Suppressor macrophage (primary cell): ENCODE data around the gene RNMT.
"Not testable (repeated sequence)": the region's sequence is repeated elsewhere in the genome, so short reads cannot be mapped to it uniquely, and the experiment has no call there.

Experiments
- DNase-seq, 4 experiments: peaks; one replicate each; pipeline ENCODE4 v3.0.0-alpha.2; 2020 to 2022

RNMT gene

GRCh38 chr18:13745696-13746095, 19.2 kb downstream of the RNMT start:
- no peak for DNase-seq

- DNase-seq: no peak
Observed at GRCh38 chr18:13746633-13747032, 20.2 kb downstream of the RNMT start.

GRCh38 chr18:13751599-13751998, 25.1 kb downstream of the RNMT start:
- DNase-seq: not testable (repeated sequence)

GRCh38 chr18:13756261-13756660, 29.8 kb downstream of the RNMT start:
- no peak for DNase-seq

- DNase-seq: no peak
Observed at GRCh38 chr18:13756671-13757070, 30.2 kb downstream of the RNMT start.

- DNase-seq: no peak
Observed at GRCh38 chr18:13758622-13759021, 32.1 kb downstream of the RNMT start.

GRCh38 chr18:13760047-13760446, 33.6 kb downstream of the RNMT start:
- DNase-seq: no peak

- DNase-seq: no peak
Observed at GRCh38 chr18:13762690-13763439, 36.4 kb downstream of the RNMT start.

GRCh38 chr18:13775058-13775457, 48.6 kb downstream of the RNMT start:
- no peak for DNase-seq

GRCh38 chr18:13791181-13791580, 64.7 kb downstream of the RNMT start:
- DNase-seq: no peak

GRCh38 chr18:13793819-13794218, 67.3 kb downstream of the RNMT start:
- DNase-seq: no peak

GRCh38 chr18:13796515-13796914, 70.0 kb downstream of the RNMT start:
- no peak for DNase-seq

GRCh38 chr18:13797157-13797611, 70.7 kb downstream of the RNMT start:
- no peak for DNase-seq

- DNase-seq: no peak
Observed at GRCh38 chr18:13799396-13799795, 72.9 kb downstream of the RNMT start.

- peak; percentile 55 to 86 (median 68) for DNase-seq
Observed at GRCh38 chr18:13800505-13801259, 74.2 kb downstream of the RNMT start.

GRCh38 chr18:13801260-13801601, 74.8 kb downstream of the RNMT start:
- DNase-seq: no peak

- no peak for DNase-seq
Observed at GRCh38 chr18:13804305-13804704, 77.8 kb downstream of the RNMT start.

- DNase-seq: no peak
Observed at GRCh38 chr18:13808294-13809042, 82.0 kb downstream of the RNMT start.

GRCh38 chr18:13809043-13809430, 82.6 kb downstream of the RNMT start:
- DNase-seq: no peak

GRCh38 chr18:13809531-13810255, 83.2 kb downstream of the RNMT start:
- DNase-seq: no peak

GRCh38 chr18:13810950-13811485, 84.5 kb downstream of the RNMT start:
- DNase-seq: no peak

GRCh38 chr18:13811993-13812392, 85.5 kb downstream of the RNMT start:
- DNase-seq: peak in 2 of 4 experiments; percentile 6 to 13
